Thyroid gland (tissue), 4 donors: ENCODE results near the gene SULT1A1. TPM values are rescaled to one million over a fixed set of nuclear protein-coding genes. Genes with fewer than 3 reads are reported as not detected.

ENCODE experiments used
- DNase-seq, 2 donors: peaks; one replicate each; pipeline ENCODE4 v3.0.0-alpha.2; 2019
- H3K27ac ChIP-seq, 3 donors: fragments of 200-600 bp; sonication (generic); 1 replicate in 2 of 3; 2 replicates in 1 of 3; pipeline ENCODE4 v1.5.1; 2016 to 2019; ENCODE audit warnings: mild to moderate bottlenecking in 1 of 3, moderate library complexity in 1 of 3
- H3K27me3 ChIP-seq: fragments of 200-600 bp; sonication (generic); one replicate; pipeline ENCODE4 v1.5.1; 2019
- H3K36me3 ChIP-seq, 2 donors: fragments of 200-600 bp; sonication (generic); one replicate each; pipeline ENCODE4 v1.5.1; 2016 to 2019
- H3K4me1 ChIP-seq, 2 donors: fragments of 200-600 bp; sonication (generic); one replicate each; pipeline ENCODE4 v1.5.1; 2017 to 2019
- H3K4me3 ChIP-seq, 3 donors: fragments of 200-600 bp; sonication (generic); replicated peaks in 1 of 3; 1 replicate in 2 of 3; 2 replicates in 1 of 3; pipeline ENCODE4 v1.5.1; 2016; ENCODE audit warnings: mild to moderate bottlenecking in 1 of 3
- H3K9me3 ChIP-seq: fragments of 200-600 bp; sonication (generic); one replicate; pipeline ENCODE4 v1.5.1; 2017
- CTCF ChIP-seq, 6 experiments: fragments of 200-600 bp in 3 of 6; fragments of 450-650 bp in 3 of 6; sonication (generic) in 3 of 6; IDR thresholded peaks; one replicate each; pipeline ENCODE4 v1.5.1; 2016 to 2019; ENCODE audit warnings: antibody characterized with exemption in 6 of 6, mild to moderate bottlenecking in 2 of 6, inconsistent platforms in 1 of 6, moderate library complexity in 1 of 6
- POLR2A ChIP-seq, 2 donors: fragments of 450-650 bp; IDR thresholded peaks; one replicate each; pipeline ENCODE4 v1.6.1; 2017; ENCODE audit warnings: antibody characterized with exemption in 2 of 2, mild to moderate bottlenecking in 2 of 2, moderate library complexity in 1 of 2
- WGBS, 2 donors: methylation state at CpG; one replicate each; pipeline ENCODE4 v1.1.5; 2017; 5-methylcytosine and 5-hydroxymethylcytosine counted together
- intact Hi-C: fragments of 100-400 bp; cut with DNase I; formaldehyde crosslinking; loops from one replicate; pipeline ENCODE4 v1.15.1; 2023
- total RNA-seq, 4 donors: library from RNA; depleted of rRNA; stranded (reverse); fragments of >200 nt; gene quantifications; one replicate each; pipeline ENCODE4 v1.2.3, GENCODE V29; 2016

Gene SULT1A1
- total RNA-seq, 4 donors from 2014 or later, result 84.9 to 162 (median 118) TPM

GRCh38 chr16:28562199-28562598, 47.6 kb downstream of the SULT1A1 start:
- H3K4me1 ChIP-seq, result peaks cover 11 to 12% of the 10 kb centered on the region in 2 donors
- H3K9me3 ChIP-seq, result no peaks in the 10 kb centered on the region
- intact Hi-C loops, result no loop called here
- TF ChIP-seq CTCF (IDR thresholded peaks at IDR 0.05) (no peak), POLR2A (IDR thresholded peaks at IDR 0.05) (no peak)
- peak overlapping the region; percentile 20 to 49 (median 28) for H3K27ac ChIP-seq
- no peaks in the 10 kb centered on the region for H3K27me3 ChIP-seq
- no peak overlapping the region for H3K4me3 ChIP-seq
- 91 to 96% methylated on average over 4 of the region's 4 CpGs for WGBS, 2 donors
- DNase-seq, result no peak
- peaks cover 0 to 4% of the 10 kb centered on the region in 2 donors for H3K36me3 ChIP-seq

- H3K36me3 ChIP-seq, result peaks cover 0 to 4% of the 10 kb centered on the region in 2 donors
- no peaks in the 10 kb centered on the region for H3K27me3 ChIP-seq
- intact Hi-C loops, result no loop called here
- peak in 1 of 2 donors; percentile 9 for DNase-seq
- TF ChIP-seq POLR2A (IDR thresholded peaks at IDR 0.05) (no peak), CTCF (IDR thresholded peaks at IDR 0.05) (no peak)
- peak overlapping the region; percentile 20 to 49 (median 28) for H3K27ac ChIP-seq
- 52 to 56% methylated on average over 7 of the region's 7 CpGs for WGBS, 2 donors
- no peak overlapping the region for H3K4me3 ChIP-seq
- H3K9me3 ChIP-seq, result no peaks in the 10 kb centered on the region
- H3K4me1 ChIP-seq, result peaks cover 11 to 12% of the 10 kb centered on the region in 2 donors
Observed at GRCh38 chr16:28561557-28562187, 48.2 kb downstream of the SULT1A1 start.

DNA sequence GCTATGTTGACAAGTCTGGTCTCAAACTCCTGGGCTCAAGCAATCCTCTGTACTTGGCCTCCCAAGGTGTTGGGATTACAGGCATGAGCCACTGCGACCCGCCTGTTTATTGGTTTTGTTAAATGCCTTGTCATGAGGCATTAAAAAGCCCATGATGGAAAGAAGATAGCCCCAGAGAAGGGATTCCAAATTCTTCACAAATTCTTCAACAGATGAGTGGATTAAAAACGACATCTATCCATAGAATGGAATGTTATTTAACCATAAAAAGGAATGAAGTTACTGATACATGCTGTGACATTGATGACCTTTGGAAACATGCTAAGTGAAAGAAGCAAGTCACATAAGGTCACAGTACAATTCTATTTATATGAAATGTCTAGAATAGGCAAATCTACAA, 51.4 kb downstream of the SULT1A1 start:
- no peak for DNase-seq
- Histone ChIP-seq H3K27ac (no peak overlapping the region), H3K36me3 (peaks cover 0 to 4% of the 10 kb centered on the region in 2 donors), H3K27me3 (no peaks in the 10 kb centered on the region), H3K9me3 (no peaks in the 10 kb centered on the region), H3K4me3 (no peak overlapping the region), H3K4me1 (peaks cover 21% of the 10 kb centered on the region in 2 donors)
- 89 to 92% methylated on average over 3 of the region's 3 CpGs for WGBS, 2 donors
- TF ChIP-seq POLR2A (IDR thresholded peaks at IDR 0.05) (no peak), CTCF (IDR thresholded peaks at IDR 0.05) (no peak)
- intact Hi-C loops, result no loop called here

GRCh38 chr16:28556914-28557320, 52.9 kb downstream of the SULT1A1 start:
- WGBS, 2 donors, result 87 to 92% methylated on average over 2 of the region's 2 CpGs
- H3K4me3 ChIP-seq, result no peak overlapping the region
- peaks cover 0 to 4% of the 10 kb centered on the region in 2 donors for H3K36me3 ChIP-seq
- intact Hi-C loops, result no loop called here
- peaks cover 20 to 23% of the 10 kb centered on the region in 2 donors for H3K4me1 ChIP-seq
- DNase-seq, result no peak
- no peaks in the 10 kb centered on the region for H3K9me3 ChIP-seq
- H3K27me3 ChIP-seq, result no peaks in the 10 kb centered on the region
- no peak for TF ChIP-seq CTCF (IDR thresholded peaks at IDR 0.05)
- TF ChIP-seq POLR2A (IDR thresholded peaks at IDR 0.05), result no peak
- H3K27ac ChIP-seq, result no peak overlapping the region

DNA sequence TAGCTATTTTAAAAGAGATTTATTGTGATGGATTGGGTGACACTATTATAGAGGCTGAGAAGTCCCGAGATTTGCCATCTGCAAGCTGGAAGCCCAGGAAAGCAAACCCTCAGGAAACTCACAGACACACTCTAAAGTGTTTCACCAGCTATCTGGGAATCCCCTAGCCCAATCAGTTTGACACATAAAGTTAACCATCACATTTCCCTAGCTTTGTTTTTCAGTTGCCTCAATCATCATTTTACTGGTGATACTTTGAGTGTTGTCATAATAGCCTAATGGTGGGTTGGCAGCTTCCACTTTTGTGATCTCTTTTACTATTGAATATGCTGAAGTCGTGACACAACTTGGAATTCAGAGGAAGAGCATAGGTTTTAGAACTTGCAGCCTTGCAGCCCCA, 54.3 kb downstream of the SULT1A1 start:
- 79 to 94% methylated on average over 2 of the region's 2 CpGs for WGBS, 2 donors
- no peak for TF ChIP-seq CTCF (IDR thresholded peaks at IDR 0.05)
- no peak for TF ChIP-seq POLR2A (IDR thresholded peaks at IDR 0.05)
- no peak for DNase-seq
- Histone ChIP-seq H3K27ac (no peak overlapping the region), H3K36me3 (peaks cover 0 to 4% of the 10 kb centered on the region in 2 donors), H3K9me3 (no peaks in the 10 kb centered on the region), H3K27me3 (no peaks in the 10 kb centered on the region), H3K4me3 (no peak overlapping the region), H3K4me1 (peaks cover 13 to 14% of the 10 kb centered on the region in 2 donors)
- intact Hi-C loops, result no loop called here
